GM12878 (cell line): Measurements from ENCODE around the gene PRTN3. TPM values are rescaled to one million over a fixed set of nuclear protein-coding genes. Genes with fewer than 3 reads are reported as not detected.

Experiments
- ATAC-seq: fragments of 200-7000 bp; cut with Tn5 transposase; 3 replicates; pipeline ENCODE4 v1.9.1; 2020; ENCODE audit warnings: mild to moderate bottlenecking, moderate library complexity
- BruUV-seq: library from RNA; stranded (reverse); fragments of 400-500 nt; replicated peaks from 2 replicates; lab custom pipeline; 2021; lab: Mats Ljungman, UMichigan
- CTCF ChIA-PET: fragments of 300-600 bp; sonication (Branson Sonifier 250); formaldehyde crosslinking; extraction: SDS; loops from one replicate; lab custom pipeline; 2021; ENCODE audit warnings: inconsistent platforms; lab: Yijun Ruan, JAX
- POLR2A ChIA-PET: fragments of 350-600 bp; formaldehyde crosslinking; extraction: SDS; loops from one replicate; lab custom pipeline; 2021; ENCODE audit warnings: inconsistent platforms; lab: Charles Lee
- RAD21 ChIA-PET: fragments of 300-600 bp; sonication (Branson Sonifier 250); formaldehyde crosslinking; loops from one replicate; lab custom pipeline; 2023; ENCODE audit warnings: antibody characterized with exemption; ENCODE audit not compliant: unreplicated experiment; lab: Charles Lee
- SMC1A ChIA-PET: fragments of 300-600 bp; sonication (Branson Sonifier 250); formaldehyde crosslinking; loops from one replicate; lab custom pipeline; 2023; ENCODE audit not compliant: unreplicated experiment, uncharacterized antibody; lab: Charles Lee
- DNase-seq: peaks from one replicate; pipeline ENCODE4 v3.0.0-alpha.2; 2011; ENCODE audit warnings: low read depth, low spot score
- FAIRE-seq: peaks from 3 replicates; lab custom pipeline; 2011; peaks lifted over from hg19 to GRCh38; lab: Jason Lieb, UNC
- H2AFZ ChIP-seq: 2 replicates; pipeline ENCODE4 v1.6.0; 2011; ENCODE audit warnings: low read depth, low read length, control low read depth; ENCODE audit not compliant: control insufficient read depth
- H3K27ac ChIP-seq: 2 replicates; pipeline ENCODE4 v1.5.1; 2011; ENCODE audit warnings: control low read depth; ENCODE audit not compliant: control insufficient read depth, insufficient read depth
- H3K27me3 ChIP-seq, 2 experiments: replicated peaks in 1 of 2; 2 replicates each; pipeline versions ENCODE4 v1.6.0 to v1.6.1; 2011; ENCODE audit warnings: low read length in 1 of 2; ENCODE audit not compliant: control insufficient read depth in 2 of 2, insufficient read depth in 2 of 2
- H3K36me3 ChIP-seq, 2 experiments: 2 replicates each; pipeline ENCODE4 v1.5.1; 2011; ENCODE audit warnings: low read length in 1 of 2; ENCODE audit not compliant: control insufficient read depth in 2 of 2, insufficient read depth in 2 of 2
- H3K4me1 ChIP-seq: 2 replicates; pipeline ENCODE4 v1.6.1; 2011; ENCODE audit warnings: mild to moderate bottlenecking, low read length, moderate library complexity, mixed read lengths; ENCODE audit not compliant: control insufficient read depth, insufficient read depth
- H3K4me2 ChIP-seq: 2 replicates; pipeline ENCODE4 v1.6.0; 2011; ENCODE audit warnings: control low read depth; ENCODE audit not compliant: control insufficient read depth, insufficient read depth
- H3K4me3 ChIP-seq: fragments of 200-600 bp; sonication (generic); 2 replicates; pipeline ENCODE4 v1.5.1; 2016
- H3K79me2 ChIP-seq: 2 replicates; pipeline ENCODE4 v1.6.0; 2011; ENCODE audit warnings: low read length; ENCODE audit not compliant: control insufficient read depth, insufficient read depth
- H3K9ac ChIP-seq: 2 replicates; pipeline ENCODE4 v1.8.0; 2011; ENCODE audit warnings: low read length, control low read depth, mixed read lengths; ENCODE audit not compliant: control insufficient read depth, insufficient read depth
- H3K9me3 ChIP-seq: replicated peaks from 3 replicates; pipeline ENCODE4 v1.5.1; 2011; ENCODE audit warnings: mild to moderate bottlenecking, low read length; ENCODE audit not compliant: control insufficient read depth, insufficient read depth
- H4K20me1 ChIP-seq: 2 replicates; pipeline ENCODE4 v1.6.0; 2011; ENCODE audit not compliant: control insufficient read depth, insufficient read depth
- BCL11A ChIP-seq: IDR thresholded peaks from 2 replicates; pipeline ENCODE4 v1.6.1; 2011; ENCODE audit warnings: low read depth, low read length
- CHD4 ChIP-seq: fragments of 200-600 bp; sonication (generic); IDR thresholded peaks from 2 replicates; pipeline ENCODE4 v1.6.1; 2016; ENCODE audit warnings: mild to moderate bottlenecking
- HDAC2 ChIP-seq: fragments of 200-600 bp; sonication (generic); IDR thresholded peaks from 2 replicates; pipeline ENCODE4 v1.6.1; 2017
- JUNB ChIP-seq: IDR thresholded peaks from 2 replicates; pipeline ENCODE4 v1.6.1; 2016; ENCODE audit warnings: antibody characterized with exemption, mild to moderate bottlenecking
- KAT2A ChIP-seq: conservative IDR thresholded peaks from 2 replicates; pipeline ENCODE4 v1.6.1; 2011; ENCODE audit warnings: low read depth, low read length; ENCODE audit not compliant: control insufficient read depth
- PAX5 ChIP-seq: IDR thresholded peaks from 2 replicates; pipeline ENCODE4 v1.6.1; 2011; ENCODE audit warnings: low read depth, low read length, borderline replicate concordance
- POLR2A ChIP-seq: IDR thresholded peaks from 2 replicates; pipeline ENCODE4 v1.6.1; 2011; ENCODE audit warnings: low read depth, mild to moderate bottlenecking, low read length
- POLR2AphosphoS2 ChIP-seq: IDR thresholded peaks from 2 replicates; pipeline ENCODE4 v1.6.1; 2011; ENCODE audit warnings: low read depth, mild to moderate bottlenecking, low read length, improper control_type of control experiment, moderate library complexity
- POLR2AphosphoS5 ChIP-seq: IDR thresholded peaks from 2 replicates; pipeline ENCODE4 v1.6.1; 2011; ENCODE audit warnings: mild to moderate bottlenecking, low read length, inconsistent platforms
- TCF3 ChIP-seq: IDR thresholded peaks from 2 replicates; pipeline ENCODE4 v1.6.1; 2012; ENCODE audit warnings: low read depth, mild to moderate bottlenecking, low read length, borderline replicate concordance; ENCODE audit not compliant: insufficient read depth
- YBX1 ChIP-seq: fragments of 450-650 bp; IDR thresholded peaks from 2 replicates; pipeline ENCODE4 v1.6.1; 2016; ENCODE audit warnings: antibody characterized with exemption
- ZSCAN29 ChIP-seq: fragments of 450-650 bp; IDR thresholded peaks from 2 replicates; pipeline ENCODE4 v1.6.1; 2017; ENCODE audit warnings: mild to moderate bottlenecking, moderate library complexity
- WGBS: methylation state at CpG from one replicate; pipeline ENCODE4 v1.1.6; 2016; ENCODE audit warnings: low lambda C conversion rate; ENCODE audit not compliant: insufficient replicate concordance, insufficient coverage; ENCODE audit errors: missing lambda C conversion rate; 5-methylcytosine and 5-hydroxymethylcytosine counted together
- in situ Hi-C: fragments of 300-500 bp; cut with MboI; formaldehyde crosslinking; loops from 9 replicates; pipeline ENCODE4 v1.14.3; 2018; ENCODE audit warnings: mixed read lengths
- intact Hi-C: fragments of 100-400 bp; cut with micrococcal nuclease; formaldehyde crosslinking; loops from one replicate; pipeline ENCODE4 v1.14.2; 2022; ENCODE audit not compliant: unreplicated experiment
- polyA plus RNA-seq, 11 experiments: library from polyadenylated mRNA; depleted of rRNA in 4 of 11; unstranded in 6 of 11; stranded (reverse) in 5 of 11; fragments of >200 nt; fragmentation: Nextera tagmentation in 4 of 11; fragmentation: Illumina TruSeq in 1 of 11; extraction: Ambion mirVana in 4 of 11; extraction: Trizol in 1 of 11; gene quantifications; 1 replicate in 1 of 11; 2 replicates in 10 of 11; pipeline versions ENCODE4 v1.2.1 to v1.2.3, GENCODE V29; 2011 to 2016; ENCODE audit warnings: inconsistent platforms in 2 of 11, missing spikeins in 2 of 11, low read depth in 1 of 11
- total RNA-seq, 4 experiments: library from RNA; depleted of rRNA in 3 of 4; stranded (reverse); fragments of >200 nt in 3 of 4; fragmentation: Illumina TruSeq in 1 of 4; extraction: Trizol in 1 of 4; gene quantifications; 2 replicates each; pipeline versions ENCODE4 v1.2.1 to v1.2.3, GENCODE V29; 2013 to 2021
- TF ChIP-seq, protein P1 (sequence below): fragments of 450-650 bp; formaldehyde crosslinking; IDR thresholded peaks from 2 replicates; pipeline ENCODE4 v1.4.0; 2020; ENCODE audit warnings: mild to moderate bottlenecking, moderate library complexity

PRTN3 gene
- total and polyA plus RNA-seq, 10 of the 15 experiments (the other 5 are each of a cell fraction or from before 2014, with no cell fraction given), result 0.08 TPM; not detected in 9

DNA sequence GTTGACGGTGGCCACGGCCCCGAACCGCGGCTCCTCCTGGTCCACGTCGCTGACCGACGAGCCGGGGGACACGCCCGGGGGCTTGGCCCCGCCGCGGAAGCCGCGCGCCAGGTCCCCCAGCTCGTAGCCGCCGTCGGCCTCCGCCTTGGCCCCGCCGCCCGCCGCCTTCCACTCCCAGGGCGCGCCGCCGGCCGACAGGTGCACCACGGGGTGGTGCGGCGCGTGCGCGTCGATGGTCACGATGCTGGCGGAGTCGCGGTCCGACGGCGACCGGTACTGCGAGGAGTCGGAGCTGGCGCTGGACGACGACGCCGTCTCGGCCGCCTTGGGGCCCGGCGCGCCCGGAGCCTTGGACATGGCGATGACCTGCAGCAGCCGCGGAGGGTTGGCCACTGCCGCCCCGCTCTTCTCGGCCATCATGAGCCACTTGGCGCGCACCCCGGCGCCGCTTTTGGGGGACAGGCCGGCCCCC is 28.0 kb upstream of the PRTN3 start:
- no TSS peak for BruUV-seq
- DNase-seq, result no peak
- Histone ChIP-seq H4K20me1 (no peaks in the 10 kb centered on the region; the same call in 1 of the 2 replicates), H3K27me3 (no peaks in the 10 kb centered on the region), H2AFZ (no peak overlapping the region), H3K9me3 (no peaks in the 10 kb centered on the region; the same call in 2 of the 3 replicates), H3K79me2 (no peaks in the 10 kb centered on the region; the same call in 1 of the 2 replicates), H3K27ac (no peak overlapping the region), H3K4me1 (no peaks in the 10 kb centered on the region), H3K9ac (no peak overlapping the region), H3K4me2 (no peak overlapping the region), H3K36me3 (peaks cover 22 to 25% of the 10 kb centered on the region in 2 experiments; a peak in 3 of 4 replicates), H3K4me3 (no peak overlapping the region)
- RAD21 ChIA-PET, result no interaction called here
- intact Hi-C loops, result no loop called here
- POLR2A ChIA-PET, result no interaction called here
- TF ChIP-seq POLR2AphosphoS5 (peak; percentile 44), POLR2A (peak; percentile 36), CHD4 (no peak), JUNB (no peak), PAX5 (peak; percentile 27; the same call in 1 of the 2 replicates), BCL11A (0 out of 2 replicates have a peak, but pooled peaks have one; percentile 44)
- over 99% methylated on average over 46 of the region's 72 CpGs for WGBS
- CTCF ChIA-PET, result no interaction called here
- no peak for FAIRE-seq
- in situ Hi-C loops, result no loop called here
- SMC1A ChIA-PET, result no interaction called here
- ATAC-seq, result no peak

DNA sequence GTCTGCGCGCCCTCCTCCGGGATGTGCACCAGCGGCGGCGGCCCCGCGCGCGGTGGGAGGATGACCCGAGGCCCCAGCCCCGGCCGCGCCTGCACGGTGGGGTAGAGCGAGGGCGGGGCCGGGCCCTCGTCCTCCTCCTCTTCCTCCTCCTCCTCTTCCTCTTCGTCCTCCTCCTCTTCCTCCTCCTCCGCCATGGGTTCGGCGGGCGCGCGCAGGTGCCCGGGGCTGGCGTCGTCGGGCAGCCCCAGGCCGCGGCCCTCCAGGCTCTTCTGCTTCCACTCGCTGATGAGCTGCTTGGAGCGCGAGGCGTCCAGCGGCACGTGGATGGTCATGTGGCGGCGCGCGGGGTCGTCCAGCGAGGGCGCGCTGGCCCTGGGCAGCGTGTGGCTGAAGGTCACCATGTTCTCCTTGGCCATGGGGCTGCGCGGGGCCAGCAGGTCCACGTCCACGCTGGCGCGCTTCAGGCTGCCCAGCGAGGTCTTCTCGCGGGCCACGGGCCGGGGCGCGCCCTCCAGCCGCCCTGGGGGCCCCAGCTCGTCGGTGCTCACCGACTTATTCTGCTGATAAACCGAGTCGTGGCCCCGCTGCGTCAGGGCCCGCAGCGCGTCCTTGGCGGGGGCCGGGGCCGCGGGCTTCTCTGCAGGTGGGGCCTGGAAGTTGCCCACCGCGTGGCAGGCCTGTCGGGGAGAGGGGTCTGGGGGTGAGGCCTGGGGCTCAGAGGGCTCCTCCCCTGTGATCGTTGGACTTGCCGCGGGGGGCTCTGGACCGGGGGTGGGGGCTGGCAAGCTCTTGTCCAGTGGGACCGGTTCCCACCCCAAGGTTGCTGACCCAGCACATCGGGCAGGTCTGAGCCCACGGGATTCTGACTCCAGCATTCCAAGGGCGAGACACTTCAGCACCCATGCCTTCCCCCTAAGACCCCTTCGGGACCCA is 27.3 kb upstream of the PRTN3 start:
- in situ Hi-C loops, result no loop called here
- DNase-seq, result no peak
- Histone ChIP-seq H3K27me3 (no peaks in the 10 kb centered on the region), H3K9ac (no peak overlapping the region), H2AFZ (no peak overlapping the region), H3K79me2 (no peaks in the 10 kb centered on the region), H3K36me3 (peaks cover 18 to 23% of the 10 kb centered on the region in 2 experiments; a peak in 3 of 4 replicates), H3K9me3 (no peaks in the 10 kb centered on the region; the same call in 2 of the 3 replicates), H3K4me2 (no peak overlapping the region), H3K27ac (no peak overlapping the region), H3K4me1 (no peaks in the 10 kb centered on the region), H3K4me3 (no peak overlapping the region), H4K20me1 (no peaks in the 10 kb centered on the region)
- TF ChIP-seq POLR2AphosphoS2 (0 out of 2 replicates have a peak, but pooled peaks have one; percentile 42), HDAC2 (peak; percentile 36; the same call in 1 of the 2 replicates), PAX5 (no peak), YBX1 (no peak), KAT2A (no peak), TCF3 (0 out of 2 replicates have a peak, but pooled peaks have one; percentile 13), BCL11A (peak; percentile 17), ZSCAN29 (no peak), POLR2AphosphoS5 (peak; percentile 26; the same call in 1 of the 2 replicates), POLR2A (peak; percentile 56)
- TF ChIP-seq, protein P1, sequence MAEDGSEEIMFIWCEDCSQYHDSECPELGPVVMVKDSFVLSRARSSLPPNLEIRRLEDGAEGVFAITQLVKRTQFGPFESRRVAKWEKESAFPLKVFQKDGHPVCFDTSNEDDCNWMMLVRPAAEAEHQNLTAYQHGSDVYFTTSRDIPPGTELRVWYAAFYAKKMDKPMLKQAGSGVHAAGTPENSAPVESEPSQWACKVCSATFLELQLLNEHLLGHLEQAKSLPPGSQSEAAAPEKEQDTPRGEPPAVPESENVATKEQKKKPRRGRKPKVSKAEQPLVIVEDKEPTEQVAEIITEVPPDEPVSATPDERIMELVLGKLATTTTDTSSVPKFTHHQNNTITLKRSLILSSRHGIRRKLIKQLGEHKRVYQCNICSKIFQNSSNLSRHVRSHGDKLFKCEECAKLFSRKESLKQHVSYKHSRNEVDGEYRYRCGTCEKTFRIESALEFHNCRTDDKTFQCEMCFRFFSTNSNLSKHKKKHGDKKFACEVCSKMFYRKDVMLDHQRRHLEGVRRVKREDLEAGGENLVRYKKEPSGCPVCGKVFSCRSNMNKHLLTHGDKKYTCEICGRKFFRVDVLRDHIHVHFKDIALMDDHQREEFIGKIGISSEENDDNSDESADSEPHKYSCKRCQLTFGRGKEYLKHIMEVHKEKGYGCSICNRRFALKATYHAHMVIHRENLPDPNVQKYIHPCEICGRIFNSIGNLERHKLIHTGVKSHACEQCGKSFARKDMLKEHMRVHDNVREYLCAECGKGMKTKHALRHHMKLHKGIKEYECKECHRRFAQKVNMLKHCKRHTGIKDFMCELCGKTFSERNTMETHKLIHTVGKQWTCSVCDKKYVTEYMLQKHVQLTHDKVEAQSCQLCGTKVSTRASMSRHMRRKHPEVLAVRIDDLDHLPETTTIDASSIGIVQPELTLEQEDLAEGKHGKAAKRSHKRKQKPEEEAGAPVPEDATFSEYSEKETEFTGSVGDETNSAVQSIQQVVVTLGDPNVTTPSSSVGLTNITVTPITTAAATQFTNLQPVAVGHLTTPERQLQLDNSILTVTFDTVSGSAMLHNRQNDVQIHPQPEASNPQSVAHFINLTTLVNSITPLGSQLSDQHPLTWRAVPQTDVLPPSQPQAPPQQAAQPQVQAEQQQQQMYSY (CRISPR knock-in tag), result no peak
- POLR2A ChIA-PET, result no interaction called here
- WGBS, result 97% methylated on average over 56 of the region's 87 CpGs
- CTCF ChIA-PET, result no interaction called here
- SMC1A ChIA-PET, result no interaction called here
- no TSS peak for BruUV-seq
- ATAC-seq, result peak; percentile 4; the same call in 2 of the 3 replicates
- RAD21 ChIA-PET, result no interaction called here
- no peak for FAIRE-seq
- intact Hi-C loops, result no loop called here
